ENCODE data around the gene CNDP2. TPM values are rescaled to one million over a fixed set of nuclear protein-coding genes. Genes with fewer than 3 reads are reported as not detected.

CNDP2 gene
- total and polyA plus RNA-seq, 2 of the 13 experiments (the other 11 are each of a cell fraction or from before 2014, with no cell fraction given) = 64.7 to 80.8 TPM

- TF ChIP-seq, protein P1, sequence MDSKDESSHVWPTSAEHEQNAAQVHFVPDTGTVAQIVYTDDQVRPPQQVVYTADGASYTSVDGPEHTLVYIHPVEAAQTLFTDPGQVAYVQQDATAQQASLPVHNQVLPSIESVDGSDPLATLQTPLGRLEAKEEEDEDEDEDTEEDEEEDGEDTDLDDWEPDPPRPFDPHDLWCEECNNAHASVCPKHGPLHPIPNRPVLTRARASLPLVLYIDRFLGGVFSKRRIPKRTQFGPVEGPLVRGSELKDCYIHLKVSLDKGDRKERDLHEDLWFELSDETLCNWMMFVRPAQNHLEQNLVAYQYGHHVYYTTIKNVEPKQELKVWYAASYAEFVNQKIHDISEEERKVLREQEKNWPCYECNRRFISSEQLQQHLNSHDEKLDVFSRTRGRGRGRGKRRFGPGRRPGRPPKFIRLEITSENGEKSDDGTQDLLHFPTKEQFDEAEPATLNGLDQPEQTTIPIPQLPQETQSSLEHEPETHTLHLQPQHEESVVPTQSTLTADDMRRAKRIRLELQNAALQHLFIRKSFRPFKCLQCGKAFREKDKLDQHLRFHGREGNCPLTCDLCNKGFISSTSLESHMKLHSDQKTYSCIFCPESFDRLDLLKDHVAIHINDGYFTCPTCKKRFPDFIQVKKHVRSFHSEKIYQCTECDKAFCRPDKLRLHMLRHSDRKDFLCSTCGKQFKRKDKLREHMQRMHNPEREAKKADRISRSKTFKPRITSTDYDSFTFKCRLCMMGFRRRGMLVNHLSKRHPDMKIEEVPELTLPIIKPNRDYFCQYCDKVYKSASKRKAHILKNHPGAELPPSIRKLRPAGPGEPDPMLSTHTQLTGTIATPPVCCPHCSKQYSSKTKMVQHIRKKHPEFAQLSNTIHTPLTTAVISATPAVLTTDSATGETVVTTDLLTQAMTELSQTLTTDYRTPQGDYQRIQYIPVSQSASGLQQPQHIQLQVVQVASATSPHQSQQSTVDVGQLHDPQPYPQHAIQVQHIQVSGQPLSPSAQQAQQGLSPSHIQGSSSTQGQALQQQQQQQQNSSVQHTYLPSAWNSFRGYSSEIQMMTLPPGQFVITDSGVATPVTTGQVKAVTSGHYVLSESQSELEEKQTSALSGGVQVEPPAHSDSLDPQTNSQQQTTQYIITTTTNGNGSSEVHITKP (CRISPR knock-in tag; IDR thresholded peaks at IDR 0.05; ENCODE audit: low read depth) = no peak
- TF ChIP-seq ZNF20 (CRISPR knock-in tag; IDR thresholded peaks at IDR 0.05) = no peak
- TF ChIP-seq ZNF138 (CRISPR knock-in tag; IDR thresholded peaks at IDR 0.05; ENCODE audit: low read depth) = no peak
- TF ChIP-seq SMARCE1 (IDR thresholded peaks at IDR 0.05; ENCODE audit: borderline replicate concordance) = no peak
- TF ChIP-seq ZNF687 (CRISPR knock-in tag; IDR thresholded peaks at IDR 0.05) = peak; percentile 8; the same call in 1 of the 2 replicates
- no peak for TF ChIP-seq FOXK1 (CRISPR knock-in tag; IDR thresholded peaks at IDR 0.05; ENCODE audit: borderline replicate concordance, low read depth)
- no peak for TF ChIP-seq DBP (CRISPR knock-in tag; IDR thresholded peaks at IDR 0.05; ENCODE audit: not compliant biosample characterization)
- TF ChIP-seq ESRRA (CRISPR knock-in tag; IDR thresholded peaks at IDR 0.05; ENCODE audit: low read depth) = no peak
These were observed 13.9 kb downstream of the CNDP2 start (continued) for GRCh38 chr18:74509856-74510769.

All from HepG2 (cell line).